Left lung (tissue), 14 donors: ENCODE measurements around the gene SLC26A2. TPM values are rescaled to one million over a fixed set of nuclear protein-coding genes. Genes with fewer than 3 reads are reported as not detected.
A peak's percentile ranks its signal among the peaks of the same experiment; 100 is the strongest.

ENCODE experiments used
- ATAC-seq: fragments of 200-7000 bp; cut with Tn5 transposase; one replicate; pipeline ENCODE4 v1.9.1; 2020; ENCODE audit warnings: moderate library complexity
- DNase-seq, 4 donors: peaks; one replicate each; pipeline ENCODE4 v3.0.0-alpha.2; 2013 to 2020
- H3K27ac ChIP-seq, 2 donors: fragments of 200-600 bp; sonication (generic) in 1 of 2; one replicate each; pipeline versions ENCODE4 v1.5.0 to v1.8.0; 2020 to 2021
- H3K27me3 ChIP-seq, 2 donors: fragments of 200-600 bp; sonication (generic) in 1 of 2; one replicate each; pipeline versions ENCODE4 v1.5.0 to v1.8.0; 2020 to 2021
- H3K36me3 ChIP-seq, 2 donors: fragments of 200-600 bp; sonication (generic) in 1 of 2; one replicate each; pipeline versions ENCODE4 v1.5.0 to v1.8.0; 2020 to 2021
- H3K4me1 ChIP-seq, 2 donors: fragments of 200-600 bp; one replicate each; pipeline ENCODE4 v1.8.0; 2021
- H3K4me3 ChIP-seq, 2 donors: fragments of 200-600 bp; sonication (generic) in 1 of 2; one replicate each; pipeline versions ENCODE4 v1.5.0 to v1.8.0; 2020 to 2021; ENCODE audit warnings: mild to moderate bottlenecking in 1 of 2
- H3K9me3 ChIP-seq, 2 donors: fragments of 200-600 bp; sonication (generic) in 1 of 2; one replicate each; pipeline versions ENCODE4 v1.5.0 to v1.8.0; 2020 to 2021
- intact Hi-C, 2 donors: fragments of 100-400 bp; cut with DNase I; formaldehyde crosslinking; loops; one replicate each; pipeline versions ENCODE4 v1.11.2 to v1.14.2; 2022
- long read RNA-seq, 12 donors: library from polyadenylated mRNA in 2 of 12; unstranded in 2 of 12; transcript quantifications; one replicate each; pipeline ENCODE4 v2.0.0 and lab custom pipeline, GENCODE V29; 2019 to 2026
- polyA plus RNA-seq, 6 donors: library from polyadenylated mRNA; unstranded; fragments of 120-200 nt; gene quantifications; one replicate each; pipeline ENCODE4 v1.2.1, GENCODE V29; 2013; ENCODE audit not compliant: insufficient read length in 6 of 6
- total RNA-seq, 2 donors: library from RNA; stranded (reverse); fragmentation: NEBNext Ultra II Directional; extraction: Animal tissue kit (Norgen Biotek cat#: 25700); gene quantifications; one replicate each; pipeline ENCODE4 v1.2.1, GENCODE V29; 2021
- TF ChIP-seq, protein P1 (sequence below), 2 donors: fragments of 200-600 bp; sonication (generic) in 1 of 2; IDR thresholded peaks; one replicate each; pipeline versions ENCODE4 v1.5.0 to v1.8.0; 2021; ENCODE audit warnings: antibody characterized with exemption in 2 of 2
- donor health status: DM: no; HTN: yes; CAD: no.
- donor health status: DM: no; HTN: no; CAD: no.

The SLC26A2 gene
- 10 to 100 TPM; 14.3 to 18.5 TPM for total RNA-seq
- 10 to 100 TPM; 20.2 to 23.6 (median 22.6) TPM for polyA plus RNA-seq
- long read RNA-seq, donor 1, full-length matches to known transcripts, result 4 of 4 reads
- long read RNA-seq, donor 1, partial matches to known transcripts, result 0 of 4 reads
- long read RNA-seq, donor 1, other reads (novel, unspliced or antisense), result 0 of 4 reads
- long read RNA-seq, donor 2, full-length matches to known transcripts, result 3 of 3 reads
- long read RNA-seq, donor 2, partial matches to known transcripts, result 0 of 3 reads
- long read RNA-seq, donor 2, other reads (novel, unspliced or antisense), result 0 of 3 reads
- long read RNA-seq, donor 3, full-length matches to known transcripts, result 2 of 2 reads
- long read RNA-seq, donor 3, partial matches to known transcripts, result 0 of 2 reads
- long read RNA-seq, donor 3, other reads (novel, unspliced or antisense), result 0 of 2 reads
- long read RNA-seq, donor 4, full-length matches to known transcripts, result 1 of 2 reads
- long read RNA-seq, donor 4, partial matches to known transcripts, result 0 of 2 reads
- long read RNA-seq, donor 4, other reads (novel, unspliced or antisense), result 1 of 2 reads
- long read RNA-seq, donor 5, full-length matches to known transcripts, result 2 of 2 reads
- long read RNA-seq, donor 5, partial matches to known transcripts, result 0 of 2 reads
- long read RNA-seq, donor 5, other reads (novel, unspliced or antisense), result 0 of 2 reads
- long read RNA-seq, donor 6, full-length matches to known transcripts, result 3 of 3 reads
- long read RNA-seq, donor 6, partial matches to known transcripts, result 0 of 3 reads
- long read RNA-seq, donor 6, other reads (novel, unspliced or antisense), result 0 of 3 reads
- long read RNA-seq, donor 7, result 0 reads
- long read RNA-seq, donor 8, full-length matches to known transcripts, result 3 of 3 reads
- long read RNA-seq, donor 8, partial matches to known transcripts, result 0 of 3 reads
- long read RNA-seq, donor 8, other reads (novel, unspliced or antisense), result 0 of 3 reads
- long read RNA-seq, donor 9, result 0 reads
- long read RNA-seq, donor 10, result 0 reads
- long read RNA-seq, donor 11, full-length matches to known transcripts, result 1 of 1 reads
- long read RNA-seq, donor 11, partial matches to known transcripts, result 0 of 1 reads
- long read RNA-seq, donor 11, other reads (novel, unspliced or antisense), result 0 of 1 reads
- long read RNA-seq, donor 12, full-length matches to known transcripts, result 3 of 3 reads
- long read RNA-seq, donor 12, partial matches to known transcripts, result 0 of 3 reads
- long read RNA-seq, donor 12, other reads (novel, unspliced or antisense), result 0 of 3 reads

DNA sequence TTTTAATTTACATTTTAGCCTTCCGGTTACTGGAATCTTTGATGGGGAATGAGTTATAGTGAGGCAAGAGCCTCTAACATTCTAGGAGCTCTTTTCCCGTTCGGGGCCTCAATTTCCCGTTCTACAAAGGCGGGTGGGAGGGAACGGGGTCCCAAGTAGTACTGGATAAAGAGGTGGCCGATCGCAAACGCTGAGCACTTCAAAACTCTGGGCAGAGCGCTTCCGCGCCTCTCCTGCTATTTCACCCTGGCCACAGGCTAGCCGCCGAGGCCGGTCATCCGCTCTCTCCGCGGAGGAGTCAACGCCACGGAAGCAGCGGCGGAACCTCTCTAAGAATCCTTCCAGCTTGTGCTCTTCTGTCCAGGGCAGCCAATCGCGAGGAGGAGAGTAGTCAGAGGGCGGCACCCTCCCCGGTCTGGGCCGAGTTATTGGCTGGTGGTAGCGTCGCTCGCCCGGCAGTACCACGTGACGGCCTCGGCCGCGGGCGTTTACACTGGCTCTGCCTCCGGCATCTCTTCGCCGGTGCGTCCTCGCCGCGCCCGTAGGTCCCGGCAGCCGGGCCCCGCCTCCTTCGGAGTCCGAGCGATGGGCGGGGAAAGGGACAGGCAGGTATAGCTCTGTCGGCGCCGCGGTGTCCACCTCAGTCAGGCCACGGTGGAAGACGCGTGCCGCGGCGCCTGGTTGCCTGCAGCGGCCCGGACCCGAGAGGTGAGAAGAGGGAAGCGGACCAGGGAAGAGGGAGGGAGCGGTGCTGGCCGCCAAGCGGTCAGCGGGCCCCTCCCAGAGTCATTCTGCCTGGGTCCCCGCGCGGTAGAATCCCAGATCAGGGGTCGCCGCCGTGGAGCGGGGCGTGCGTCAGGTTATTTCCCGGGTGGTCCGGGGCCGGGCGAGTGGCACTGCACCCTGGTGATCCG is at the start of gene SLC26A2:
SLC26A2 (plus strand) TSS at position 487 of the 914 bp plus-strand sequence. CDS start 16,895 bp downstream, outside the sequence.
- ATAC-seq (peak; percentile 99), DNase-seq (peak; percentile 94 to 99 (median 98))
- Histone ChIP-seq H3K27ac (peak within 1 kb of the TSS; percentile 90 to 92), H3K36me3 (no peaks in the 10 kb centered on the region), H3K4me1 (peaks cover 9 to 27% of the 10 kb centered on the region in 2 donors), H3K4me3 (peak within 1 kb of the TSS; percentile 77 to 96), H3K9me3 (no peaks in the 10 kb centered on the region), H3K27me3 (no peaks in the 10 kb centered on the region)
- intact Hi-C loops, result no loop called here
- TF ChIP-seq, protein P1, sequence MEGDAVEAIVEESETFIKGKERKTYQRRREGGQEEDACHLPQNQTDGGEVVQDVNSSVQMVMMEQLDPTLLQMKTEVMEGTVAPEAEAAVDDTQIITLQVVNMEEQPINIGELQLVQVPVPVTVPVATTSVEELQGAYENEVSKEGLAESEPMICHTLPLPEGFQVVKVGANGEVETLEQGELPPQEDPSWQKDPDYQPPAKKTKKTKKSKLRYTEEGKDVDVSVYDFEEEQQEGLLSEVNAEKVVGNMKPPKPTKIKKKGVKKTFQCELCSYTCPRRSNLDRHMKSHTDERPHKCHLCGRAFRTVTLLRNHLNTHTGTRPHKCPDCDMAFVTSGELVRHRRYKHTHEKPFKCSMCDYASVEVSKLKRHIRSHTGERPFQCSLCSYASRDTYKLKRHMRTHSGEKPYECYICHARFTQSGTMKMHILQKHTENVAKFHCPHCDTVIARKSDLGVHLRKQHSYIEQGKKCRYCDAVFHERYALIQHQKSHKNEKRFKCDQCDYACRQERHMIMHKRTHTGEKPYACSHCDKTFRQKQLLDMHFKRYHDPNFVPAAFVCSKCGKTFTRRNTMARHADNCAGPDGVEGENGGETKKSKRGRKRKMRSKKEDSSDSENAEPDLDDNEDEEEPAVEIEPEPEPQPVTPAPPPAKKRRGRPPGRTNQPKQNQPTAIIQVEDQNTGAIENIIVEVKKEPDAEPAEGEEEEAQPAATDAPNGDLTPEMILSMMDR (IDR thresholded peaks at IDR 0.05), result no peak

DNA sequence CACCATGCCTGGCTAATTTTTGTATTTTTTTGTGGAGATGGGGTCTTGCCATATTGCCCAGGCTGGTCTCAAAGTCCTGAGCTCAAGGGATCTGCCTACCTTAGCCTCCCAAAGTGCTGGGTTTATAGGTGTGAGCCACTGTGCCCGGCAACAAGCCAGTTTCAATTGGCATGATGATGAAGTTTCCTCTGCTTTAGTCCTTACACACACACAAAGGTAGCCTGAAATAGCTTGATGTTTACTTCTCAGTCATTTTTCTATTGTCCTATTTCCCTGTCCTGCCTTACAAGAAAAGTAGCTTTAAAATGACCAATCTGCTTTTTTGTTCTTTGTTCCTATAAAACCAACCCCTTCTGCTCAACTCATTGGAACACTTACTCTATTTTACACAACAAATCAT is 49.5 kb upstream of the SLC26A2 start:
- DNase-seq, result no peak
- H3K4me3 ChIP-seq, result no peak overlapping the region
- ATAC-seq, result no peak
- no peak overlapping the region for H3K27ac ChIP-seq
- intact Hi-C loops, result no loop called here
- H3K4me1 ChIP-seq, result peaks cover 0 to 4% of the 10 kb centered on the region in 2 donors
- TF ChIP-seq, protein P1 (IDR thresholded peaks at IDR 0.05), result no peak
- H3K27me3 ChIP-seq, result no peaks in the 10 kb centered on the region
- H3K9me3 ChIP-seq, result no peaks in the 10 kb centered on the region
- H3K36me3 ChIP-seq, result no peaks in the 10 kb centered on the region

DNA sequence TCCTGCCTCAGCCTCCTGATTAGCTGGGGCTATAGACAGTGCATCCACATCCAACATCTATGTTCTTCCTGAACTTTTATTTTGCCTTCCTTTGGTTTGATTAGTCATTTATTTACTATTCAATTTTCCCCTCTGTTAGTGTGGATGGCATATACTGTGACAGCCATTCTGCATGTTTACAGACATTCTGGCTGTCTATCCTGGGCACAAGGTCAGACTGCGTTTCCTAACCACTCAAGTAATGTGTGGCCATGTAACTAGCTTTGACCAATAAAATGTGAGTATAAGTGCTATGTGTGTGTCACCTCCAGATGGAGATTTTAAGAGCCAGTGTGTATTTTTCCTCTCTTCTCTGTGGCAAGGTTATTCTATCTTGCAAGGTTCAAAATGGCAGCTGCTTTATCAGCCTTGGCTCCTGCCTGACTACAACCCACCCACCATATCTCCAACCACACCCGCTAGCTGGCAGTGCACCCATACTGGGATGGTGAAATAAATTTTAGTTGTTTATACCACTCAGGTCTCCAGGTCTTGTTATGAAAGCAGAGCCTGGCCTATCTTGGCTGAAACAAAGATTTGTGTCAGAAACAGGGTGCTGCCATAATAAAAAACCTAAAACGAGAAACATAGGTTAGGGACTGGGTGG is 48.2 kb upstream of the SLC26A2 start:
- DNase-seq (no peak), ATAC-seq (no peak)
- Histone ChIP-seq H3K27me3 (no peaks in the 10 kb centered on the region), H3K36me3 (no peaks in the 10 kb centered on the region), H3K4me1 (peaks cover 0 to 4% of the 10 kb centered on the region in 2 donors), H3K4me3 (no peak overlapping the region), H3K27ac (no peak overlapping the region), H3K9me3 (no peaks in the 10 kb centered on the region)
- TF ChIP-seq, protein P1 (IDR thresholded peaks at IDR 0.05), result no peak
- intact Hi-C loops, result no loop called here
